Measurements from ENCODE around the gene ETV7.
"Not testable (repeated sequence)": the region's sequence is repeated elsewhere in the genome, so short reads cannot be mapped to it uniquely, and the experiment has no call there.

Gene ETV7

GRCh38 chr6:36362551-36363370 is 24.7 kb downstream of the ETV7 start:
- no peak for DNase-seq

DNA sequence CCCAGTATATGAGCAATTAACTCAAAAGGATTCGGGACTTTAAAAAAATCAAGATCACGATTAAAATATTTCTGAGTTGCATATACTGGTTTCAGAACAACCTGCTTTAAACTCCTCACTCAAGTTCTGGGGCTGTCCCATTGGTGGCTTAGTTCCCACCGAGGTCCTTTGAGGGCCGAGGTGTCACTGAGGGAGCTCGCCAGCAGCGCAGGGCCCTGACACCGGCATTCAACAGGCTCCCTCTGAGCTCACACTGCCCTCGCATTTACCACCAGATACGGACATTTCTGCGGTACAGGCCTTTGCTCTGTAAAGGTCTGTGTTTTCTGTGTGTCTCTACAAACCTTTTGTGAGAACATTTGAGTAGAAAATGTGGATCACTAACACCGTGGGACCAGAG is 26.4 kb downstream of the ETV7 start:
- no peak for DNase-seq

- peak; percentile 82 for DNase-seq
Measured at GRCh38 chr6:36360241-36361054, 27.0 kb downstream of the ETV7 start.

DNA sequence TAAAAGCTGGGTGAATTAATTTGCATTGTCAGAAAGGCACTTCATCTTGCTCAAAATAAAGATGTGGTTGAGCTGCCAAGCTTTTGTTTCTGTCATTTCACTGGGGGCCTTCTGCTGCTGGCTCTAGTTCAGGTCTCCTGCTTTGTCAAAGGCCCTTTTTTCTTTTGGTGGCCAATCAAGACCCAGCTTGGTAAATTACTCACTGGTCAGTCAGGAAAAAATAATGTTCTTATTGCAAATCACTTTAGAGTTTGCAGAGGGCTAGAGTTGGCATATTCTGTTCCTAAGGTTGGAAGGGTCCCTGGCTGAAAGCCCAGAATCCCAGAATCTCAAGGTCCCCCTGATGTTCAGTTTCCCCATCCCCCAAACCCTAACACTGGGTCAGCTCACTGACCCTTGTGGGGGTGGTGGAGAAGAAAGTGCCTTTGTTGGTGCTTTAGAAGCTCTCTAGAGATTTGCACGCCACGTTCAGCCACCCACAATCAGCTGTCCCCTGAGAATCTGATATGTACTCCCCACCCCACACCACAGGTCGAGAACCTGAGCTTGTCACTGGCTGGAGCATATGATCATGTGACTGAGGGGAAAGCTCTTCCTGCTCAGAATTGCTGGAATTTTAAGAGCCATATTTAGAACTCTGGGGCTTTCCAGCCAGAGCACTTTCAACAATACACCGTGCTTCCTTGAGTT is 29.1 kb downstream of the ETV7 start:
- no peak for DNase-seq

- no peak for DNase-seq
Measured at GRCh38 chr6:36357872-36358225, 29.6 kb downstream of the ETV7 start.

DNA sequence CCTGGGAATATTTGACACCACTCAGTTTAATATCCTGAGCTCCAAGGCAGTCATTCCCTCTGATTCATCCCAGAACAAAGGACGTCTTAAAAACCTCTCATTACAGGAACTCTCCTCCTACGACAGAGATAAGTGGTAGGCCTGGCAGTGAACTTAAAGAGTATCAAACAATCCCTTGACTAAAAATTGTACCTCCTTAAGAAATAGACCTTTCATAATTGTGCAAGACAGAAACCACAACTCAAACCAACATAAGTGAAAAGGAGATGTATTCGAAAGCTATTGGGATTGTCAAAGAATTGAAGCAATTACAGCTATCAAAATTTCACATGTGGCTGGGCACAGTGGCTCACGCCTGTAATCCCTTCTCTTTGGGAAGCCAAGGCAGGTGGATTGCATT is 31.6 kb downstream of the ETV7 start:
- DNase-seq = no peak

GRCh38 chr6:36353411-36353915 is 34.0 kb downstream of the ETV7 start:
- DNase-seq = no peak

DNA sequence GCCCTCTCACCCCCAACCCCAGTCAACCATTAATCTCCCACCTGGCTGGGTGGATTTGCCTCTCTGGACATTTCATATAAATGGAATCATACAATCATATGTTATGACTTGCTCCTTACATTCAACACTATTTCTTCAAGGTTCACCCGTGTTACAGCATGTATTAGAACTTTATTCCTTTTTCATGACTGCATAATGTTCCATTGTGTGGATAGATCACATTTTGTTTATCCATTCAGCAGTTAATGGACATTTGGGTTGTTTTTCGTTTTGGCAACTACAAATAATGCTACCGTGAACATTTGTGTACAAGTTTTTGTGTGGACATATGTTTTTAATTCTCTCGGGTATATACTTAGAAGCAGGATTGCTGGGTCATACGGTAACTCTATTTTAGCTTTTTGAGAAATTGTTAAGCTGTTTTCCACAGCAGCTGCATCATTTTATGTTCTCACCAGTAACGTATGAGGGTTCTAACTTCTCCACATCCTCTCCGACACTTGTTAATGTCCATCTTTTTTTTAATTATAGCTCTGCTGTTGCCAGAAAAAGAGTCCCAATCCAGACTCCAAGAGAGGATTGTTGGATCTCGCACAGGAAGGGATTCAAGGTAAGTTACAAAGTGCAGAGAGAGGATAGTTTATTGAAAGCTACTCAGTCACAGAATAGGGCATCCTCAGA is 34.9 kb downstream of the ETV7 start:
- DNase-seq = no peak

DNA sequence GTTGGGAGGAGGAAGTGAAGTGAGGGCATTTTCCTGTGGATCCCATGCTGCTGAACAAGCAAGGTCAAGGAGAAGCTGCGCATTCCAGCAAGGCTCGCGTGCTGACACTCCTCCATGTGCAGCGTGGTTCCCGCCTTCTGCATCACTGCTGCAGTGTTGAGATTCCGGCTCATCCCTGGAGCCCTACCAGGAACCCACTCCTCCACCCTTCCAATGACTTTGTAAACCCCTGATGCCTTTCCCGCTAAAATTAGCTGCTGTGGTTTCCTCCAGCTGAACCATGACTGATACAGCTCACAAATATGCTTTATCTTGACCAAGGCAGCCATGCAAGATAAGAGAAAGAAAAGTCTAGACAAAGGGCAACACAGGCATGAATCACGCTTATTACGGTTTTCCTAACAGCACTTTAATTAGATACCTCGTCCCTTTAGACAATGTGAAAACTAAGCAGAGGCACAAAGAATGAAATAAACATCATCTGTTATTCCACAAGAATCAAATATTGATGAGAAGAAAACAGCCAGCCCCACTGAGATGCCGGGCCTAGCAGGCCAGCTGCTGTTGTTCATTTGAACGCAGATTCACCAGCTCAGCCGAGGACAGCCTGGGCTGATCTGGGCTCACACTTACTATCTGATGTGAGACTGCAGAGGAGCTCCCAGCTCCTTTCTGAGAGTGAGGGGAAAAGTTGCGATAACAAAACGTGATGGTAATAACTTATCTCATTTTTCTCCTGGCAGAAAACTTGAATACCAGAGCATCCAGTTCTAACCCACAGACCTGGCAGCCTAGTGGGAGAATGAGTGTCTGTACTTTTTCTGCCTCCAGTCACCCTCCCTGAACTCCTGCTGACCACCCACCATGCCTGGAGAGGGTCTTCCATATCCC is 36.5 kb downstream of the ETV7 start:
- no peak for DNase-seq

DNA sequence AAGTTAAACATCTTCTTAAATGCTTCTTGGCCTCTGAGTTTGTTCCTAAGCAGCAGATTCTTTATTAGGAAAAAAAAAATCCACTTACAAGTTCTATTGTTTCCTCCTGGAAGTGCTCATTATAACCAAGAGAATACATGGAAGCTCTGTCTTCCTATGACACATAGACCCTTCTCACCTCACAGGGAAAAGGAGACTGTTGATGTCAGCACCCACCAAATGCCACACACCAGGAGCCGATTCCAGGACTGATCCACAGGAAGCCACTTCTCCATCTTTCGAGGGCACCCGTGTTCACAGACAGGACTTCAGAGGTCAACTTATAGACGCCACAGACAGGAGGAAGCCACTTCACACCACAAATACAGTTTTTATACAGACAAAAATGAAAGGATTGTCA is 37.4 kb downstream of the ETV7 start:
- no peak for DNase-seq

DNA sequence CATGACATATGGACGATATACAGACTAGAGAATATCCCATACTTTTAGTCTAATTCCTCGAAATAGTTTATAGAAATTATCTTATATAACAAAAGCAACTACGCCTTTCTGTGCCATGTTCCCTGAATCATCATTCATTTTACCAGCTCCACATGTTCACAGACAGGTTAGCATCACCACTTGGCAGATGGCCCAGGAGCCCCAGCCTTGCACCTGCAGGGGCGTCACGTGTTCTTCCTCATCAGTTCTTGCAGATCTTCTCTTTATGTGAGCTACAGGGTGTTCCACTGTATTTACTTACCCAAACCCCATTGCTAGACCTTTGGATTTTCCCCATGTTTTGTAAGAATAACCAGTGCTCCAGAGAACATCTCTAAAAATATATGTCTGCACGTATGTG is 38.2 kb downstream of the ETV7 start:
- DNase-seq = peak; percentile 21

- DNase-seq = no peak
Measured at GRCh38 chr6:36347621-36348020, 39.8 kb downstream of the ETV7 start.

- DNase-seq = no peak
Measured at GRCh38 chr6:36346486-36347273, 40.8 kb downstream of the ETV7 start.

DNA sequence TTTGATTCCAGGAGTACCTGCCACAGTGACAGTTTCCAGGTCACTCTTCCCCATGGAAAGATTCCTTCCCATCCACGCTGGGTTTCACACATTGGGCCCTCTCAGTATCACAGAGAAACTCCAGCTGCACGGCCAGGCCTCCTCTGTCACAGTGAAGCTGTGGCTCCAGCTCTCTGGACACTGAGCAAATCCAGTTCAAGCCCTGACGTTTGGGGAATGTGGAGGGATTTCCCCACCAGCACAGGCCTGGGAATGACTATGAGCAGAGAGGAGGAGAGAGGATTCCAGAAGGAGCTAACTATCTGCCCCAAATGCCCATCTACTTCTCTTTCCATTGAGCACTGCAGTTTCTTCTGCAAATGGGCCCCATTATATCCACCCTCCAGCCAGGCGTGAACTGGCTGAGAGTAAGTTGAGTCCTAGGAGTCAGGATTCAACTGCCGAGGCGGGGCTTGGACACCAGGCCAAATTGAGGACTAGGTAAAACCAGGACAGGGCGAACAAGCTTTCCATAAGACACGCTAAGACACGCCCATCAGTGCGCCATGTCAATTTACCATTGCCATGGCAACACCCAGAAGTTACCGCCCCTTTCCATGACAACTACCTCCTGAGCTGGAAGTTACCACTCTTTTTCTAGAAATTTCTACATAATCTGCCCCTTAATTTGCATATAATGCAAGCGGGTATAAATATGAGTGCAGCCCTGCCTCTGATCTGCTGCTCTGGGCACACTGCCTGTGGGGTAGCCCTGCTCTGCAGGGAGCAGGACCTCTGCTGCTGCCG is 41.6 kb downstream of the ETV7 start:
- DNase-seq = peak; percentile 12

GRCh38 chr6:36343109-36343680 is 44.3 kb downstream of the ETV7 start:
- DNase-seq = no peak

DNA sequence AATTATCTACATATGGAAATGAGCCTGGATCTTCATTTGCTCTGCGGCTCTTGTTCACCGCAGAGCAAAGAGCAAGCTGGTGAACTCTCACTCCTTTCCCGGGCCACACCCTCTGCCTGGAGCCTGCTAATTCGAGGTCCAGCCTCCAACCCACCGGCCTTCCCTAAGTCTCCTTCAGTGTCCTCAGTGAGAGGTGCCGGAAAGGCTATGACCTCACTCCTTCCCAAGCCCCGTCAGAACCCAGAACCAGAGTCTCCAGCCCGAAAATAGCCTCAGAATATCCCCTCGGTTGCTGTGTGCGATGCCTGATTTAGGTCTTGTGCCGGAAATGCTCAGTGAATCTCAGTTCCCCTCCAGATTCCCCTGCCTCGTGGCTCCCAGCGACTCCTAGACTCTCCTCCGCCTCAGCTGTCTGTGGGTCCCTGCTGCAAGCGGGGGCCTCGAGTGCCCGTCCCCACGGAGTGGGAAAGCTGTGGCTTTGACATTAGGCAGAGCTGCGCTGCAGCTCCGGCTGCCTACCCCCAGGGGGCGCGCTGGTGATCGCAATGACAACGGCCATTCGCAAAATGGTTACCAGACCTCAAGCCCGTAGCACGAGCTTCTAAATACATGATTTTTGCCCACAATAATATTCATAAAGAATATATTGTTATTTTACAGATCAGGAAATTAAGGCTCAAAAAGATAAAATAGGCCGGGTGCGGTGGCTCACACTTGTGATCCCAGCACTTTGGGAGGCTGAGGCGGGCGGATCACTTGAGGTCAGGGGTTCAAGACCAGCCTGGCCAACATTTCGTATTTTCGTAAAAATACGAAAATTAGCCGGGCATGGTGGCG is 46.6 kb downstream of the ETV7 start:
- peak; percentile 82 for DNase-seq

DNA sequence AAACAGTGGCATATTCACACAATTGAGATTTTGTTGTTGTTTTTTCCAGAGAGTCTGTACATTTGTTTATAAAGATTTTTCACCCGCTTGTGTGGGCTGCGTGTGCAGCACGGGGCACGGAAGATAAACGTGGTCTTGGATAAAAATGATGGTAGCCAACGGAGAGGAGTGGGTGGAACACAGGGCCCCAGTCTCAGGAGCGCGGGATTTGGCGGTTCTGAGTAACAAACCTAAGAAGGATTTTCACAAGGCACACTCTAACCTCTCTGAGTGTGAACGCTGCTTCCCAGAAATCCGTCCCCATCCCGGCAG is 47.2 kb downstream of the ETV7 start:
- no peak for DNase-seq

GRCh38 chr6:36339146-36339545 is 48.3 kb downstream of the ETV7 start:
- DNase-seq = no peak

DNA sequence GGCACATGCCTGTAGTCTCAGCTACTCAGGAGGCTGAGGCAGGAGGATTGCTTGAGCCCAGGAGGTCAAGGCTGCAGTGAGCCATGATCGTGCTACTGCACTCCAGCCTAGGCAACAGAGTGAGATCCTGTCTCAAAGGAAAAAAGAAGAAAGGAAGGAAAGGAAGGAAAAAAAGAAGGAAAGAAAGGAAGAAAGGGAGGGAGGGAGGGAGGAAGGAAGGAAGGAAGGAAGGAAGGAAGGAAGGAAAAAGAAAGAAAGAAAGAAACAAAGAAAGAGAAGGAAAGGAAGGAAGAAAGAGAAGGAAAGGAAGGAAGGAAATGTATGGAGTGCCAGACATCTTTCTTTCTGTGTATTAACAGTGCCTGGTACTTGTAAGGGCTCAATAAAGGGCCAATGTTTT is 49.2 kb downstream of the ETV7 start:
- not testable (repeated sequence) for DNase-seq

All from activated CD4-positive, alpha-beta T cell treated with anti-CD3 and anti-CD28 coated beads for 48 hours (primary cell).